Breast epithelium (tissue), 4 donors: ENCODE measurements around the gene CBX1. TPM values are rescaled to one million over a fixed set of nuclear protein-coding genes. Genes with fewer than 3 reads are reported as not detected.

Experiments used
- DNase-seq, 2 donors: peaks; one replicate each; pipeline ENCODE4 v3.0.0-alpha.2; 2019; ENCODE audit warnings: low spot score in 2 of 2
- H3K27ac ChIP-seq, 2 donors: fragments of 200-600 bp; sonication (generic) in 1 of 2; one replicate each; pipeline ENCODE4 v1.5.1; 2016 to 2019; ENCODE audit warnings: mild to moderate bottlenecking in 1 of 2
- H3K27me3 ChIP-seq, 2 donors: fragments of 200-600 bp; sonication (generic) in 1 of 2; one replicate each; pipeline versions ENCODE4 v1.5.1 to v1.6.0; 2017 to 2019; ENCODE audit warnings: control low read depth in 1 of 2, mild to moderate bottlenecking in 1 of 2
- H3K36me3 ChIP-seq: fragments of 200-600 bp; one replicate; pipeline ENCODE4 v1.5.1; 2019
- H3K4me1 ChIP-seq, 2 donors: fragments of 200-600 bp; sonication (generic); one replicate each; pipeline ENCODE4 v1.5.1; 2016 to 2019; ENCODE audit warnings: control low read depth in 1 of 2
- H3K4me3 ChIP-seq, 3 donors: fragments of 200-600 bp; sonication (generic); 1 replicate in 2 of 3; 2 replicates in 1 of 3; pipeline ENCODE4 v1.5.1; 2016 to 2019; ENCODE audit warnings: mild to moderate bottlenecking in 3 of 3, moderate library complexity in 2 of 3
- H3K9me3 ChIP-seq, 2 donors: fragments of 200-600 bp; sonication (generic) in 1 of 2; one replicate each; pipeline ENCODE4 v1.5.1; 2016 to 2019; ENCODE audit warnings: control low read depth in 1 of 2
- POLR2A ChIP-seq: fragments of 450-650 bp; IDR thresholded peaks from one replicate; pipeline ENCODE4 v1.6.1; 2016; ENCODE audit warnings: antibody characterized with exemption, mild to moderate bottlenecking, moderate library complexity
- intact Hi-C: fragments of 100-400 bp; cut with DNase I; formaldehyde crosslinking; loops from one replicate; pipeline ENCODE4 v1.15.1; 2023; ENCODE audit warnings: low total_unique reads
- total RNA-seq, 3 donors: library from RNA; depleted of rRNA; stranded (reverse); fragments of >200 nt; gene quantifications; one replicate each; pipeline ENCODE4 v1.1.0, GENCODE V29; 2016
- TF ChIP-seq, protein P1 (sequence below), 3 donors: fragments of 450-650 bp; IDR thresholded peaks; one replicate each; pipeline ENCODE4 v1.5.1; 2016 to 2017; ENCODE audit warnings: antibody characterized with exemption in 3 of 3, mild to moderate bottlenecking in 3 of 3, moderate library complexity in 3 of 3

CBX1 gene
- total RNA-seq, 3 donors from 2014 or later = 29.0 to 45.8 (median 45.2) TPM

DNA sequence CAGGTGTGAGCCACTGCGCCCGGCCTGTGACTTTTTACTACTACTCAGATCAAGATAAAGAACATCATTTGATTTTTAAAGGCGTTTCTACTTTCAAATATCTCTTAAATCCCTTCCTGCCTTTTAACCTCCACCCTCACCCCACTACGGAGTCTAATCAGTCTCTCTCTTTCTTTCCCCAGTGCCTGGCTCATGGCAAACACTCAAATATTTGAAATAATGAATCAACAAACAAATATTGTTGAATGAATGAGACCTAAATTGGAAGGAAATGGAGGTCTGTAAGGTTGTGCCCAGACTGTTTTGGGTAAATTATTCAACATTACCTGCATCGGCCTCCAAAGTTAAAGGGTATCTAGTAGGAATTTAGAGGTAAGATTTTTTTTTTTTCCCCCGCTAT is 78.4 kb downstream of the CBX1 start:
- TF ChIP-seq, protein P1, sequence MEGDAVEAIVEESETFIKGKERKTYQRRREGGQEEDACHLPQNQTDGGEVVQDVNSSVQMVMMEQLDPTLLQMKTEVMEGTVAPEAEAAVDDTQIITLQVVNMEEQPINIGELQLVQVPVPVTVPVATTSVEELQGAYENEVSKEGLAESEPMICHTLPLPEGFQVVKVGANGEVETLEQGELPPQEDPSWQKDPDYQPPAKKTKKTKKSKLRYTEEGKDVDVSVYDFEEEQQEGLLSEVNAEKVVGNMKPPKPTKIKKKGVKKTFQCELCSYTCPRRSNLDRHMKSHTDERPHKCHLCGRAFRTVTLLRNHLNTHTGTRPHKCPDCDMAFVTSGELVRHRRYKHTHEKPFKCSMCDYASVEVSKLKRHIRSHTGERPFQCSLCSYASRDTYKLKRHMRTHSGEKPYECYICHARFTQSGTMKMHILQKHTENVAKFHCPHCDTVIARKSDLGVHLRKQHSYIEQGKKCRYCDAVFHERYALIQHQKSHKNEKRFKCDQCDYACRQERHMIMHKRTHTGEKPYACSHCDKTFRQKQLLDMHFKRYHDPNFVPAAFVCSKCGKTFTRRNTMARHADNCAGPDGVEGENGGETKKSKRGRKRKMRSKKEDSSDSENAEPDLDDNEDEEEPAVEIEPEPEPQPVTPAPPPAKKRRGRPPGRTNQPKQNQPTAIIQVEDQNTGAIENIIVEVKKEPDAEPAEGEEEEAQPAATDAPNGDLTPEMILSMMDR (IDR thresholded peaks at IDR 0.05) = no peak
- no peaks in the 10 kb centered on the region for H3K36me3 ChIP-seq
- no peak overlapping the region for H3K4me3 ChIP-seq
- DNase-seq = no peak
- H3K27me3 ChIP-seq = peaks cover 0 to 3% of the 10 kb centered on the region in 2 donors
- H3K4me1 ChIP-seq = peaks cover 16 to 28% of the 10 kb centered on the region in 2 donors
- intact Hi-C loops = no loop called here
- no peak overlapping the region for H3K27ac ChIP-seq
- H3K9me3 ChIP-seq = no peaks in the 10 kb centered on the region

DNA sequence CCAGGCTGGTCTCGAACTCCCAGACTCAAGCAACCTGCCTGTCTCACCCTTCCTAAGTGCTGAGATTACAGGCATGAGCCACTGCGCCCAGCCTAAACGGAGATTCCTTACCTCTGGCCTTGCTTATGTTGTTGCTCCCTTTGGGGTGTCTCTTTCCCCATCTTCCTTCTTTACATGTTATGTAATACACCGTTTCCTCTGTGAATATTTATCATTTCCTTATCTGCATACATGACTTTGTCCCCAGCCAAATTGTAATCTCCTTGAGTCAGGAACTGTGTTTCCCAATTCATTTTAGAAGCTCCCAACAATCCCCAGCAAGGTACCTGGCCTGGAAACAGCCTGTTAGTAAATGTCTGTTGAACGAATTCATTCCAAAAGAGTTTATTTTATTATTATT is 79.3 kb downstream of the CBX1 start:
- Histone ChIP-seq H3K9me3 (no peaks in the 10 kb centered on the region), H3K27ac (no peak overlapping the region), H3K4me3 (no peak overlapping the region), H3K27me3 (peaks cover 0 to 3% of the 10 kb centered on the region in 2 donors), H3K4me1 (peaks cover 15 to 28% of the 10 kb centered on the region in 2 donors), H3K36me3 (no peaks in the 10 kb centered on the region)
- DNase-seq = no peak
- intact Hi-C loops = no loop called here
- TF ChIP-seq POLR2A = no peak

Other genes starting within 250 kb of the CBX1 start
- 1 to 10 TPM; 4.6 to 9.8 (median 5.6) TPM for gene SP2, start 205.2 kb downstream of the CBX1 start, total RNA-seq
- gene PNPO, start 159.9 kb downstream of the CBX1 start, total RNA-seq = 10 to 100 TPM; 28.3 to 61.2 (median 34.7) TPM
- 100 to 1,000 TPM in 1 of 3 donors, 10 to 100 TPM in 1, not detected in 1; 38.7 to 105 TPM for gene PRR15L, start 143.6 kb downstream of the CBX1 start, total RNA-seq
- gene CDK5RAP3, start 130.4 kb downstream of the CBX1 start, total RNA-seq = 100 to 1,000 TPM; 121 to 198 (median 183) TPM
- gene COPZ2, start 63.7 kb downstream of the CBX1 start, total RNA-seq = 10 to 100 TPM; 16.4 to 97.9 (median 23.3) TPM
- 100 to 1,000 TPM in 2 of 3 donors, 10 to 100 TPM in 1; 96.4 to 278 (median 106) TPM for gene NFE2L1, start 53.1 kb downstream of the CBX1 start, total RNA-seq
- 10 to 100 TPM; 13.4 to 19.7 (median 14.2) TPM for gene SNX11, start 6.3 kb upstream of the CBX1 start, total RNA-seq